OCI-LY7 (cell line): ENCODE results near the gene DIRAS1. TPM values are rescaled to one million over a fixed set of nuclear protein-coding genes. Genes with fewer than 3 reads are reported as not detected.

Experiments
- BruUV-seq: library from RNA; stranded (reverse); fragments of 400-500 nt; replicated peaks from 2 replicates; lab custom pipeline; 2021; lab: Mats Ljungman, UMichigan
- CTCF ChIA-PET: fragments of 300-600 bp; sonication (Branson Sonifier 250); formaldehyde crosslinking; loops from one replicate; lab custom pipeline; 2022; ENCODE audit warnings: antibody characterized with exemption; ENCODE audit not compliant: unreplicated experiment; lab: Charles Lee
- POLR2A ChIA-PET: fragments of 300-600 bp; sonication (Branson Sonifier 250); formaldehyde crosslinking; loops from one replicate; lab custom pipeline; 2022; ENCODE audit warnings: antibody characterized with exemption; lab: Charles Lee
- DNase-seq: peaks from one replicate; pipeline ENCODE4 v3.0.0-alpha.2; 2015; ENCODE audit warnings: low spot score
- H2AFZ ChIP-seq: fragments of 200-600 bp; sonication (generic), shearing (Covaris generic); 2 replicates; pipeline ENCODE4 v1.6.1; 2014; ENCODE audit warnings: mild to moderate bottlenecking, antibody characterized with exemption, low read length, moderate library complexity
- H3K27ac ChIP-seq: fragments of 200-600 bp; sonication (generic); 2 replicates; pipeline ENCODE4 v1.5.1; 2014; ENCODE audit warnings: mixed run types, low read depth, mild to moderate bottlenecking, moderate library complexity, low read length, inconsistent platforms; ENCODE audit not compliant: poor library complexity, severe bottlenecking
- H3K36me3 ChIP-seq: fragments of 200-600 bp; sonication (generic); 2 replicates; pipeline ENCODE4 v1.6.1; 2014; ENCODE audit warnings: mild to moderate bottlenecking, antibody characterized with exemption, low read length, moderate library complexity, mixed read lengths; ENCODE audit not compliant: insufficient read depth
- H3K4me1 ChIP-seq: fragments of 200-600 bp; sonication (generic); 2 replicates; pipeline ENCODE4 v1.5.1; 2014; ENCODE audit warnings: mild to moderate bottlenecking, low read length; ENCODE audit not compliant: insufficient read depth, poor library complexity, severe bottlenecking
- H3K4me2 ChIP-seq: fragments of 200-600 bp; sonication (generic); 2 replicates; pipeline ENCODE4 v1.6.1; 2014; ENCODE audit warnings: mild to moderate bottlenecking, low read length
- H3K4me3 ChIP-seq: fragments of 200-600 bp; sonication (generic); 2 replicates; pipeline ENCODE4 v1.5.1; 2014; ENCODE audit warnings: mild to moderate bottlenecking, low read depth, low read length; ENCODE audit not compliant: poor library complexity, severe bottlenecking
- H3K79me2 ChIP-seq: fragments of 200-600 bp; sonication (generic); 2 replicates; pipeline ENCODE4 v1.6.1; 2016; ENCODE audit warnings: low read depth, mild to moderate bottlenecking, low read length, moderate library complexity, mixed read lengths; ENCODE audit not compliant: insufficient read depth
- H3K9me2 ChIP-seq: fragments of 200-600 bp; sonication (generic); 2 replicates; pipeline ENCODE4 v1.6.1; 2016; ENCODE audit warnings: mild to moderate bottlenecking, low read length, mixed read lengths; ENCODE audit not compliant: insufficient read depth
- H3K9me3 ChIP-seq: fragments of 200-600 bp; sonication (generic); 2 replicates; pipeline ENCODE4 v1.6.1; 2014; ENCODE audit warnings: mild to moderate bottlenecking, mixed run types, low read length, mixed read lengths
- H4K20me1 ChIP-seq: fragments of 200-600 bp; sonication (generic); 2 replicates; pipeline ENCODE4 v1.6.1; 2014; ENCODE audit warnings: mild to moderate bottlenecking, antibody characterized with exemption, low read length, moderate library complexity, mixed read lengths; ENCODE audit not compliant: insufficient read depth
- EZH2phosphoT487 ChIP-seq: fragments of 200-600 bp; sonication (generic); IDR thresholded peaks from 2 replicates; pipeline ENCODE4 v1.6.1; 2018; ENCODE audit warnings: low read depth, borderline replicate concordance, mild to moderate bottlenecking, mixed run types, antibody characterized with exemption, low read length, moderate library complexity, mixed read lengths
- intact Hi-C: fragments of 100-400 bp; cut with micrococcal nuclease; formaldehyde crosslinking; loops from one replicate; pipeline ENCODE4 v1.10.0; 2022; ENCODE audit not compliant: unreplicated experiment
- total RNA-seq, 2 experiments: library from RNA; depleted of rRNA in 1 of 2; stranded (reverse); fragments of >200 nt in 1 of 2; shearing (Covaris generic) in 1 of 2; gene quantifications; 2 replicates each; pipeline ENCODE4 v1.2.3, GENCODE V29; 2014 to 2022
- TF ChIP-seq, protein P1 (sequence below): fragments of 200-600 bp; sonication (generic); conservative IDR thresholded peaks from 2 replicates; pipeline ENCODE4 v1.5.1; 2014; ENCODE audit warnings: mild to moderate bottlenecking, antibody characterized with exemption, low read length, moderate library complexity, mixed read lengths

Gene DIRAS1
- total RNA-seq, 2 experiments from 2014 or later = not detected

DNA sequence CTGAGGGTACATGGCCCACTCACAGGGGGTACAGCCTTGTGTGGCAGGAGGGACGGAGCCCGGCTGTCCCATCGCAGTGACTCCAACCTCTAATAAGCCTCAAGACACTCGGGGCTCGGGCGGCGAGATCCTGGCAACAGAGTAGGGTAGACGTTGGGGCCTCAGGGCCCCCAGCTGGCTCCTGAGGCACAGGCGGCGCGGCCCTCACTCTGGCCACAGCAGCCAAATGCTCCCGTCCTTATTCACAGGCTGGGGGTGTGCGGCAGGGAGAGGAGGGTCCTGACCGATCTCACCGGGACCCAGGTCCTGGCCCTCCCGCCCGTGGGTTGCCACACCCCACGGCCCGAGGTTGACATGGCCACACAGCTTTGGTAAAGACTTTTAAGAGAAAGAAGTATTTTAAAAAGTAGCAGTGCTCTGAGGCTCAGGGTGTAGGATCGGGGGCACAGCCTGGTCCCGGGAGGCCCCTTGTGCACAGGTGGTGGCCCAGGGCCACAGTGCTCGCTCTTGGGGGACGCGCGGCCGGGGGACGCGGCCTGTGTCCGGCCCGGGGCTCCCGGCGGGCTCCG is 11.1 kb upstream of the DIRAS1 start:
- no peaks in the 10 kb centered on the region for H3K9me2 ChIP-seq
- H3K27ac ChIP-seq = no peak overlapping the region
- no peaks in the 10 kb centered on the region for H3K4me1 ChIP-seq
- no peaks in the 10 kb centered on the region for H3K79me2 ChIP-seq
- DNase-seq = no peak
- H4K20me1 ChIP-seq = no peaks in the 10 kb centered on the region
- BruUV-seq = no TSS peak
- H3K4me2 ChIP-seq = no peak overlapping the region
- TF ChIP-seq EZH2phosphoT487 = no peak
- TF ChIP-seq, protein P1, sequence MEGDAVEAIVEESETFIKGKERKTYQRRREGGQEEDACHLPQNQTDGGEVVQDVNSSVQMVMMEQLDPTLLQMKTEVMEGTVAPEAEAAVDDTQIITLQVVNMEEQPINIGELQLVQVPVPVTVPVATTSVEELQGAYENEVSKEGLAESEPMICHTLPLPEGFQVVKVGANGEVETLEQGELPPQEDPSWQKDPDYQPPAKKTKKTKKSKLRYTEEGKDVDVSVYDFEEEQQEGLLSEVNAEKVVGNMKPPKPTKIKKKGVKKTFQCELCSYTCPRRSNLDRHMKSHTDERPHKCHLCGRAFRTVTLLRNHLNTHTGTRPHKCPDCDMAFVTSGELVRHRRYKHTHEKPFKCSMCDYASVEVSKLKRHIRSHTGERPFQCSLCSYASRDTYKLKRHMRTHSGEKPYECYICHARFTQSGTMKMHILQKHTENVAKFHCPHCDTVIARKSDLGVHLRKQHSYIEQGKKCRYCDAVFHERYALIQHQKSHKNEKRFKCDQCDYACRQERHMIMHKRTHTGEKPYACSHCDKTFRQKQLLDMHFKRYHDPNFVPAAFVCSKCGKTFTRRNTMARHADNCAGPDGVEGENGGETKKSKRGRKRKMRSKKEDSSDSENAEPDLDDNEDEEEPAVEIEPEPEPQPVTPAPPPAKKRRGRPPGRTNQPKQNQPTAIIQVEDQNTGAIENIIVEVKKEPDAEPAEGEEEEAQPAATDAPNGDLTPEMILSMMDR = no peak
- no peaks in the 10 kb centered on the region for H3K9me3 ChIP-seq
- peaks cover 33% of the 10 kb centered on the region for H3K36me3 ChIP-seq
- H2AFZ ChIP-seq = no peak overlapping the region
- ChIA-PET POLR2A (no interaction called here), CTCF (no interaction called here)
- intact Hi-C loops = no loop called here
- no peak overlapping the region for H3K4me3 ChIP-seq

DNA sequence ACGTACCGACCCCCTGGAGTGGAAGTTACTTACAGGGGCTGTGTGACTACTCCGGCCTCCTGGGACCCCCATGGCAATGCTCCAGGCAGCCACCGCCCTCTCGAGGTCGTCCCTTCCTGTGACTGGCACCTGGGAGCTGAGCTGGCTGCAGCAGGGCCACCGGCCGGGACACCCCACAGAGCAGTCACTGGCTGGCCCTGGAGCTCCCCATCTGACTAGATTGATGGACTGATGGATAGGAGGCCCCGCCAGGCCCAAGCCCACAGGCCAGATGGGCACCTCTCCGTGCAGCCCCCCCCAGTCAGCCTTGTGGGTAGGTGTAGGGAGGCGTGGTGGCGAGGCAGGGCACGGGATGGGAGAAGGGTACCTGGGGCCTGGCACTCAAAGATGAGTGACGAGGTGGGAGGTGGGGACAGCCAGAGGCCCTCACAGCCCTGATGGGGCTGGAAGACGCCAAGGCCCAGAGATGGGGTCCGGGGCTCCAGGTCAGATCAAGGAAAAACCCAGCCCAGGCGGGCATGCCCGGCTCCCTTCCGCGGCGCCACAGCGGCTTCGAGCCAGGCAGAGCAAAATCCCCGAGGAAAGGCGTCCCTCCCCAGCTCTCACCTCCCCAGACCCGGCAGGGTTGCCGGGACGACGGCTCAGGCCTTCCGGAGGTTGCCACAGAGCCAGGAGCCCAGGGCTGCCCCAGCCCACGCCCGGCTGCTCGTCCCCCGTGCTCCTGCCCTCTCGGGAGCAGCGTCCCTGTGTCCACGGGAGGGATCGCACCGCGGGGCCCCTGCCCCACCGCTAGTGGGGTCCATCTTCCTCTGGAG is 10.2 kb upstream of the DIRAS1 start:
- H3K4me2 ChIP-seq = no peak overlapping the region
- no peaks in the 10 kb centered on the region for H4K20me1 ChIP-seq
- intact Hi-C loops = no loop called here
- no peaks in the 10 kb centered on the region for H3K4me1 ChIP-seq
- POLR2A ChIA-PET = no interaction called here
- H3K36me3 ChIP-seq = peaks cover 25% of the 10 kb centered on the region
- CTCF ChIA-PET = no interaction called here
- H3K79me2 ChIP-seq = no peaks in the 10 kb centered on the region
- no peak overlapping the region for H3K27ac ChIP-seq
- no peak overlapping the region for H2AFZ ChIP-seq
- no peak for DNase-seq
- H3K9me3 ChIP-seq = no peaks in the 10 kb centered on the region
- no TSS peak for BruUV-seq
- H3K4me3 ChIP-seq = no peak overlapping the region
- H3K9me2 ChIP-seq = no peaks in the 10 kb centered on the region
- TF ChIP-seq, protein P1 = no peak
- TF ChIP-seq EZH2phosphoT487 = no peak
